ENCODE measurements around the gene SEC61G. TPM values are rescaled to one million over a fixed set of nuclear protein-coding genes. Genes with fewer than 3 reads are reported as not detected.

Gene SEC61G
- total and polyA plus RNA-seq, 4 experiments from 2014 or later = 67.0 to 284 (median 163) TPM

DNA sequence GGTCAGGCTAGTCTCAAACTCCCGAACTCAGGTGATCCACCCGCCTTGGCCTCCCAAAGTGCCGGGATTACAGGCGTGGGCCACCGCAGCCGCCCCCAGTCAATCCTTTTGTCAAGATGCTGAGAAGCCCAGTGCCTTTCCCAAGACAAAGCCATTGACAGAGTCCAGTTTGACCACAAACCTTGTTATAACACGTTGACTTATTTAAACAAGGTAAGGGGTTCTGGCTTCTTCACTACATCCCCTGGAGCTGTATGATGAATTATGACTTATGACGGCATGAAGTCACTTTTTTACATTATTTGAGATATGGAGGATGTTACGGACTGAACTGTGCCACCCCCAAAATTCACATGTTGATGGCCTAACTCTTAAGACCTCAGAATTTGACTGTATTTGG, 5.8 kb upstream of the SEC61G start:
- Histone ChIP-seq H3K36me3 (ENCODE audit: insufficient read depth, low read length) (no peaks in the 10 kb centered on the region), H3K27ac (ENCODE audit: low read depth, low read length) (no peak overlapping the region), H3K9me3 (ENCODE audit: control insufficient read depth in 1 of 2, low read length in 2 of 2) (no peaks in the 10 kb centered on the region), H3K4me3 (ENCODE audit: low read length in 2 of 2) (no peak overlapping the region), H3K27me3 (ENCODE audit: insufficient read depth, low read length) (peaks cover 6% of the 10 kb centered on the region), H3K4me1 (ENCODE audit: insufficient read depth, low read length) (peaks cover 2% of the 10 kb centered on the region)
- intact Hi-C loops (cut with micrococcal nuclease) = no loop called here
- Mint-ChIP-seq H3K4me3 (no peak overlapping the region), H3K27me3 (peaks cover 14 to 17% of the 10 kb centered on the region in 2 donors), H3K27ac (no peak overlapping the region), H3K36me3 (no peaks in the 10 kb centered on the region), H3K9me3 (no peaks in the 10 kb centered on the region), H3K4me1 (peaks cover 0 to 5% (median 4%) of the 10 kb centered on the region in 4 donors)
- no peak for DNase-seq
- CTCF ChIA-PET (ENCODE audit: partially characterized antibody) = interaction anchor here (1.0 to 2.0 kb wide), 2 partner anchors 8 to 9 kb away, joined by 4 to 7 read pairs; no protein-coding TSS in a partner anchor
- POLR2A ChIA-PET (ENCODE audit: partially characterized antibody) = no interaction called here

DNA sequence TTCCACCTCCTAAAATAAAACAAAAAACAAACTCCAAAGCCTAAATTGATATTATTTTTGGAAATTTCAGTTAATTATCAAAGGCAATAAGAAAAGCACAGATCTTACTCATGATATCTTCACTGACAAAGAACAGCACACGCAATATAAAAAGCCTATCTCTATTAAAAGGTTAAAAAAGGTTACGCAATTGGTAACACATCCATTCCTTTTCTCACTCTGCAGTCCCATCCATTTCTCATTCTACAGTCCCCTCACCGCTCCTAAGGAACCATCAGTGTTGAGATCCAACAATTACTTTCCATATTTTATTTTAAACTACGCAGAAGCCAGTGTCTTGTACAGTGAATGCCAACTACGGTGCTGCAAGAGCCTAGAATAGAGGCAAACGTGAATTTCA, 1.3 kb downstream of the SEC61G start:
- H3K27me3 ChIP-seq (ENCODE audit: insufficient read depth, low read length) = no peaks in the 10 kb centered on the region
- Mint-ChIP-seq H3K9me3 (peaks cover 0 to 2% (median 0%) of the 10 kb centered on the region in 8 donors), H3K27ac (peak overlapping the region in 6 of 7 donors; percentile 77 to 99 (median 98)), H3K27me3 (no peaks in the 10 kb centered on the region), H3K36me3 (peaks cover 20 to 41% of the 10 kb centered on the region in 2 donors), H3K4me3 (peak overlapping the region; percentile 99 to 100 (median 100)), H3K4me1 (peaks cover 17 to 55% (median 34%) of the 10 kb centered on the region in 4 donors)
- ChIA-PET CTCF (ENCODE audit: partially characterized antibody) (interaction anchor here (1.5 to 5.2 kb wide), 2 partner anchors 17 to 551 kb away, joined by 3 to 71 read pairs; no protein-coding TSS in a partner anchor), POLR2A (ENCODE audit: partially characterized antibody) (interaction anchor here (1.9 kb wide), 1 partner anchor 10 kb away, joined by 5 read pairs; no protein-coding TSS in a partner anchor)
- H3K4me1 ChIP-seq (ENCODE audit: insufficient read depth, low read length) = peaks cover 22% of the 10 kb centered on the region
- no peaks in the 10 kb centered on the region for H3K9me3 ChIP-seq (ENCODE audit: control insufficient read depth in 1 of 2, low read length in 2 of 2)
- DNase-seq = no peak
- intact Hi-C loops (cut with micrococcal nuclease) = loop anchor here (10.0 kb wide), 2 partner anchors 817 to 1127 kb away; partner anchors contain the start of genes VOPP1 and ZNF713
- no peak overlapping the region for H3K27ac ChIP-seq (ENCODE audit: low read depth, low read length)
- H3K36me3 ChIP-seq (ENCODE audit: insufficient read depth, low read length) = peaks cover 13% of the 10 kb centered on the region
- peak overlapping the region; percentile 62 to 97 for H3K4me3 ChIP-seq (ENCODE audit: low read length in 2 of 2)

DNA sequence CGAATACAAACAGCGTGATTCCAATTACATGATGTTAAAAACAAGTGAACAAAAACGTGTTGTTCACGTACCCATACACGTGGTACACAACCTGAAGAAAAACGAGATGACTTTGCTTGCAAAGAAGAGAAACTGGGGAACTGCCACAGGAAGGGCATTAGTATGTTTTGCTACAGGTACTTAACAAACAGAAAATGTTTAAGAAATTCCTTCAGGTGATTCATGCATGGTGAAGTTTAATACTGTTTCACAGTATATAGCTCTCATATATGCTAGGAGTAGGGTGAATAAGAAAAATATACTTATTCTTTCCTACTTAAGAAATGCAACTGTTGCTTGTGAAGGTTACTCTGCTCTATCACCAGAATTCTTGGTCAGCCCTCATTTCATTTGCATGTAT, 9.8 kb downstream of the SEC61G start:
- H3K27ac ChIP-seq (ENCODE audit: low read depth, low read length) = no peak overlapping the region
- Mint-ChIP-seq H3K27me3 (no peaks in the 10 kb centered on the region), H3K4me3 (no peak overlapping the region), H3K9me3 (no peaks in the 10 kb centered on the region), H3K36me3 (peaks cover 52 to 66% of the 10 kb centered on the region in 2 donors), H3K27ac (no peak overlapping the region), H3K4me1 (peaks cover 1 to 15% (median 7%) of the 10 kb centered on the region in 4 donors)
- no peaks in the 10 kb centered on the region for H3K27me3 ChIP-seq (ENCODE audit: insufficient read depth, low read length)
- H3K36me3 ChIP-seq (ENCODE audit: insufficient read depth, low read length) = peaks cover 37% of the 10 kb centered on the region
- no peaks in the 10 kb centered on the region for H3K4me1 ChIP-seq (ENCODE audit: insufficient read depth, low read length)
- CTCF ChIA-PET (ENCODE audit: partially characterized antibody) = interaction anchor here (2.7 kb wide), 1 partner anchor 25 kb away, joined by 8 read pairs; no protein-coding TSS in a partner anchor
- POLR2A ChIA-PET (ENCODE audit: partially characterized antibody) = interaction anchor here (1.8 kb wide), 1 partner anchor 10 kb away, joined by 6 read pairs; the partner anchor contains the start of gene SEC61G
- H3K9me3 ChIP-seq (ENCODE audit: control insufficient read depth in 1 of 2, low read length in 2 of 2) = no peaks in the 10 kb centered on the region
- DNase-seq = no peak
- H3K4me3 ChIP-seq (ENCODE audit: low read length in 2 of 2) = no peak overlapping the region
- intact Hi-C loops (cut with micrococcal nuclease) = no loop called here

DNA sequence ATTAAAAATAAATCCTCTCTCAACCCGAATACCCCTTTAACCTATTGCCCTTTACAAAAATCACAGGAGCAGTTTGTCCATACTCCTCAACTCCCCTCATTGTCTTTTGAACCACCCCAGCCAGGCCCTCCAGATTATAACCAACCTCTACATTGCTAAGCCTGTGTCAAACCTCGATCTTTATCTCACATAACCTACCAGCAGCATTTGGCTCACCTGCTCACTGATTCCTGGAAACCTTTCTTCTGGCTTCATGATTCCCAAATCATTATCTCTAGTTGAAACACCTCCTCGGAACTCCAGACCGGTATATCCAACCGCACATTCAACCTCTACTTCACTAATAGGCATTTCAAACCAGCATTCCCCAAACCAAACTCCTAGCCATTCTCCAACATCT, 11.8 kb downstream of the SEC61G start:
- intact Hi-C loops (cut with micrococcal nuclease) = no loop called here
- CTCF ChIA-PET (ENCODE audit: partially characterized antibody) = no interaction called here
- Mint-ChIP-seq H3K27ac (peak overlapping the region in 1 of 7 donors; percentile 38), H3K27me3 (no peaks in the 10 kb centered on the region), H3K9me3 (no peaks in the 10 kb centered on the region), H3K4me3 (no peak overlapping the region), H3K36me3 (peaks cover 39 to 51% of the 10 kb centered on the region in 2 donors), H3K4me1 (peaks cover 0 to 9% (median 4%) of the 10 kb centered on the region in 4 donors)
- Histone ChIP-seq H3K36me3 (ENCODE audit: insufficient read depth, low read length) (peaks cover 30% of the 10 kb centered on the region), H3K27me3 (ENCODE audit: insufficient read depth, low read length) (no peaks in the 10 kb centered on the region), H3K4me3 (ENCODE audit: low read length in 2 of 2) (no peak overlapping the region), H3K9me3 (ENCODE audit: control insufficient read depth in 1 of 2, low read length in 2 of 2) (no peaks in the 10 kb centered on the region), H3K27ac (ENCODE audit: low read depth, low read length) (no peak overlapping the region), H3K4me1 (ENCODE audit: insufficient read depth, low read length) (no peaks in the 10 kb centered on the region)
- POLR2A ChIA-PET (ENCODE audit: partially characterized antibody) = no interaction called here
- DNase-seq = no peak

DNA sequence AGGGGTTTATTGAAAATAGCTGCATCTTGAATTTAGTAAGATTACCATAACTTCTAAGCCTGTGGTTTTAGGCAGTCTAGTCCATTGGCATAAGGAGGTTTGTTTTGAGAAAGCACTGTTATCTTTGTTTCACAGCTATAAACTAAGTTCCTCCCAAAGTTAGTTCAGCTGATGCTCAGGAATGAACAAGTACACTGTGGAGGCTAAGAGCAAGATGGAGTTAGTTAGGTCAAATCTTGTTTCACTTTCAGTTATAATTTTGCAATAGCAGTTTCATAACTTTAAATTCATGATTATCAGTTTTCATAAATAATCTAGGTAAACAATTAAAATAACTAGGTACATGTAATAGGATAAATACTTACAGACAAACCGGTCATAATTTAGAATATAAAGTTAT, 15.4 kb downstream of the SEC61G start:
- Histone ChIP-seq H3K4me3 (ENCODE audit: low read length in 2 of 2) (no peak overlapping the region), H3K27me3 (ENCODE audit: insufficient read depth, low read length) (no peaks in the 10 kb centered on the region), H3K9me3 (ENCODE audit: control insufficient read depth in 1 of 2, low read length in 2 of 2) (no peaks in the 10 kb centered on the region), H3K36me3 (ENCODE audit: insufficient read depth, low read length) (no peaks in the 10 kb centered on the region), H3K4me1 (ENCODE audit: insufficient read depth, low read length) (no peaks in the 10 kb centered on the region), H3K27ac (ENCODE audit: low read depth, low read length) (no peak overlapping the region)
- peaks cover 0 to 9% (median 4%) of the 10 kb centered on the region in 4 donors for H3K4me1 Mint-ChIP-seq
- peaks cover 20 to 21% of the 10 kb centered on the region in 2 donors for H3K36me3 Mint-ChIP-seq
- ChIA-PET CTCF (ENCODE audit: partially characterized antibody) (interaction anchor here (0.7 to 1.4 kb wide), 2 partner anchors 25 to 1220 kb away, joined by 3 to 4 read pairs; no protein-coding TSS in a partner anchor), POLR2A (ENCODE audit: partially characterized antibody) (no interaction called here)
- H3K4me3 Mint-ChIP-seq = no peak overlapping the region
- peak overlapping the region in 1 of 7 donors; percentile 43 for H3K27ac Mint-ChIP-seq
- intact Hi-C loops (cut with micrococcal nuclease) = no loop called here
- no peaks in the 10 kb centered on the region for H3K27me3 Mint-ChIP-seq
- H3K9me3 Mint-ChIP-seq = no peaks in the 10 kb centered on the region
- no peak for DNase-seq

DNA sequence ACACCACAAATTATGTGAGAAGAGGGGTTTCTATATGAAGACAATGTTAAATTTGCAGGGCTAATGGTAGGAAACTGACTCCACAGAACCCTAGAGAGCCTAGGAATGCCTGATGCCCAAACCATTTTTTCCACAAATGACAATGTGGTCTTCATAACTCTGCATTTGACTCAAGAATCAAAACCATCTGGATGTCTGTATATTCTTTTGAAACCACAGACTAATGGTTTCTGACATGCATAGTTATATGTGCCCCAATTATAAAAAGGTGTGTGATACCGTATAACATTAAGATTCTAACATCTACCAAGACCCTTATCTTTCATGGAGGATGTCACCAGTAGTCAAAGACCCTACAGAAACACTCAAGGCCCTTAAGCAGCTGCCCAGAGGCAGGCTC, 20.3 kb downstream of the SEC61G start:
- Mint-ChIP-seq H3K9me3 (peaks cover 0 to 30% (median 17%) of the 10 kb centered on the region in 8 donors), H3K27me3 (peaks cover 0 to 1% of the 10 kb centered on the region in 2 donors), H3K4me1 (no peaks in the 10 kb centered on the region), H3K27ac (no peak overlapping the region), H3K4me3 (no peak overlapping the region), H3K36me3 (peaks cover 1 to 16% of the 10 kb centered on the region in 2 donors)
- Histone ChIP-seq H3K4me3 (ENCODE audit: low read length in 2 of 2) (no peak overlapping the region), H3K27ac (ENCODE audit: low read depth, low read length) (no peak overlapping the region), H3K27me3 (ENCODE audit: insufficient read depth, low read length) (no peaks in the 10 kb centered on the region), H3K4me1 (ENCODE audit: insufficient read depth, low read length) (no peaks in the 10 kb centered on the region), H3K36me3 (ENCODE audit: insufficient read depth, low read length) (no peaks in the 10 kb centered on the region), H3K9me3 (ENCODE audit: control insufficient read depth in 1 of 2, low read length in 2 of 2) (no peaks in the 10 kb centered on the region)
- intact Hi-C loops (cut with micrococcal nuclease) = no loop called here
- ChIA-PET CTCF (ENCODE audit: partially characterized antibody) (no interaction called here), POLR2A (ENCODE audit: partially characterized antibody) (interaction anchor here (1.2 kb wide), 1 partner anchor 20 kb away, joined by 3 read pairs; the partner anchor contains the start of gene SEC61G)
- DNase-seq = no peak

DNA sequence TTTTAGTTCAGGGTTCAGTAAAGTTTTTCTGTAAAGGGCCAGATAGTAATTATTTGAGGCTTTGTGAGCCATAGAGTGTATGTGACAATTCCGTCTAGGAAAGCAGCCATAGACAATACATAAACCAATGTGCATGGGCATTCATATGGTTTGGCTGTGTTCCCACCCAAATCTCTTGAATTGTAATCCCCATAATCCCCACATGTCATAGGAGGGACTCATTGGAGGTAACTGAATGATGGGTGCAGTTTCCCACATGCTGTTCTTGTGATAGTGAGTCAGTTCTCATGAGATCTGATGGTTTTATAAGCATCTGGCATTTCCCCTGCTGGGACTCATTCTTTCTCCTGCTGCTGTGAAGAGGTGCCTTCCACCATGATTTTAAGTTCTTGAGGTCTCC, 29.9 kb downstream of the SEC61G start:
- DNase-seq = no peak
- no peak overlapping the region for H3K27ac Mint-ChIP-seq
- Histone ChIP-seq H3K4me1 (ENCODE audit: insufficient read depth, low read length) (no peaks in the 10 kb centered on the region), H3K9me3 (ENCODE audit: control insufficient read depth in 1 of 2, low read length in 2 of 2) (no peaks in the 10 kb centered on the region), H3K27ac (ENCODE audit: low read depth, low read length) (no peak overlapping the region), H3K36me3 (ENCODE audit: insufficient read depth, low read length) (no peaks in the 10 kb centered on the region), H3K4me3 (ENCODE audit: low read length in 2 of 2) (no peak overlapping the region), H3K27me3 (ENCODE audit: insufficient read depth, low read length) (no peaks in the 10 kb centered on the region)
- intact Hi-C loops (cut with micrococcal nuclease) = no loop called here
- H3K36me3 Mint-ChIP-seq = peaks cover 0 to 4% of the 10 kb centered on the region in 2 donors
- H3K27me3 Mint-ChIP-seq = no peaks in the 10 kb centered on the region
- H3K4me3 Mint-ChIP-seq = no peak overlapping the region
- peaks cover 0 to 30% (median 4%) of the 10 kb centered on the region in 8 donors for H3K9me3 Mint-ChIP-seq
- ChIA-PET POLR2A (ENCODE audit: partially characterized antibody) (no interaction called here), CTCF (ENCODE audit: partially characterized antibody) (no interaction called here)
- H3K4me1 Mint-ChIP-seq = no peaks in the 10 kb centered on the region
